AG08396 (cell line): ENCODE data around the gene HBEGF.

Source experiments
- DNase-seq: peaks from one replicate; pipeline ENCODE4 v3.0.0; 2012; ENCODE audit warnings: low spot score, mixed read lengths

Gene HBEGF

DNA sequence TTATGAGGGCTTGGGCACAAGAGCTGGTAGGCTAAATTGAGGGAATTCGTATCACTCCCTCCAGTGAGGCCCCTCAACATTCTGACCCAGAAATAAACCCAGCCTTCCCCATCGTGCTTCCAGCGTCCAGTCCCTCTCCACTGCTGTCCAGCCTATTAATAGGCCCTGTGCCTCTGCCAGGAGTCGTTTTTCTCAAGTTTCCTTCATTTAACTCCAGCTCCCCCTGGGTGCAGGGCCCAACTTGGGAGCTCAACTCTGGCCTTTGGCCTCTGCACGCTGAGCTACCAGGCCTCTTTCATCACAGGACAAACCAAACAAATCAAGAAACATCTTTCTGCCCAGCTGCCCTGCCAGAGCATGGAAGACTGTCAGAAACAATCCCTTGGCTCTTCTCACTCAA is 10.0 kb downstream of the HBEGF start:
- DNase-seq: no peak

DNA sequence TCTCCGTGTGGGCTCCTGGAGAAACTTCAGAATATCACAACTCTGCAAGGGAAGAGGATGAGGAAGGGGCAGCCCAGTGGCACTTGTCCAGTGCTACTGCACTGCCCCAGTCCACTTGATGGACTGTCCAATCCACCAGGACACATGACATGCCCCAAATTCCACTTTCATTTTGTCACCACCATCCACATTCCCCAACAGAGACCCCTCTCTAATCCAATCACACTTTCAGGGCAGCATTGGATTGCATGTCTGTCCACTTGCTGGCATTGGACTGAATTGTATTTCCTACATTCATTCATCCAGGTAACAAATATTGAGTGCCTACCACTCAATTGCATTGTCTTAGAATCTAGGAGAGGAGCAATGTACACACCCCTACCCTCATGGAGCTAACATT is 14.8 kb downstream of the HBEGF start:
- DNase-seq: no peak

DNA sequence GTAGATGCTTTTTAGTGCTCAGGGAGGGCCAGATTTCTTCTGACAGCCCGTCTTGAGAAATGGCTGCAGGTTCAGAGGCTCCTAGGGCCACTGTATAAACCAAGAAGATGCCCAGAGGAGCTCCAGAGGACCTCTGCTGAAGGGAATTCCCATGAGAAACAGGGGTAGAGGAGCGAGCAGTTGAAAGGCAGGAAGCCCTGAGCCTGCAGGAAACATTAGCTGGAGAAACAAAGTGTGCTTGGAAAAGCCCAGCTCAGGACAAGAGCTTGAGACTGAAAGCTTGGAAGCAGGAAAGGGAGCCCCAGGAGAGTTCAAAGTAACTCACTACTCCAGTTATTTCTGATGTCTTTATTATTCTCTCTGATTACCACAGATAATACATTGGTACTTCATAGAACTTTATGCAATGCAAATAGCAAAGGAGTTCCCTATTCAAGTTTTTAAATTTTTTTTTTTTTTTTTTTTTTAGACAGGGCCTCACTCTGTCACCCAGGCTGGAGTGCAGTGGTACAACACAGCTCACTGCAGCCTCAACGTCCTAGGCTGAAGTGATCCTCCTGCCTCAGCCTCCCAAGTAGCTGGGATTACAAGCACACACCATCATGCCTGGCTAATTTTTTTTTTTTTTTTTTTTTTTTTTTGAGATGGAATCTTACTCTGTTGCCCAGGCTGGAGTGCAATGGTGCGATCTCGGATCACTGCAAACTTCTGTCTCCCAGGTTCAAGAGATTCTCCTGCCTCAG is 16.5 kb downstream of the HBEGF start:
- no peak for DNase-seq

DNA sequence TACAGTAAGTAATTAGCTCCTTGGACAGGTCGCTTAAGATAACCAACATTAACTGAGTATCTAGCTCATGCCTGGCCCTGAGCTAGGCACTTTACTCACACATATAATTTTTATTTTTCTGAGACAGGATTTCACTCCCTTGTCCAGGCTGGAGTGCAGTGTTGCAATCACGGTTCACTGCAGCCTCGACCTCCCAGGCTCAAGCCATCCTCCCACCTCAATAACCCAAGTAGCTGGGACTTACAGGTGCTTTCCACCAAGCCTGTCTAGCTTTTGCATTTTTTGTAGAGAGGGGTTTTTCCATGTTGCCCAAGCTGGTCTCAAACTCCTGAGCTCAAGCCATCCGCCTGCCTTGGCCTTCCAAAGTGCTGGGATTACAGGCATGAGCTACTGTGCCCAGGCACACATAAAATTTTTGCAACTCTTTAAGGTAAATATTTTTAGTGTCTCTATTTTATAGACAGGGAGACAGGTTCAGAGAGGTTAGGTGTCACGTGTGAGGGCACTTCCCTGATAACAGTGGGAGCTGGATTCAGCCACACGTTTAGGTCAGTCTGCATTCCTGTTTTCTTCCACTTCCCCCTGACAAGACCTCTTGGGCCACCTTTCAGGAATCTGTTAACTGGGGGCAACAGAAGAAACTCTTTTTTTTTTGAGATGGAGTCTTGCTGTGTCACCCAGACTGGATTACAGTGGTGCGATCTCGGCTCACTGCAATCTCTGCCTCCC is 18.2 kb downstream of the HBEGF start:
- DNase-seq: no peak

DNA sequence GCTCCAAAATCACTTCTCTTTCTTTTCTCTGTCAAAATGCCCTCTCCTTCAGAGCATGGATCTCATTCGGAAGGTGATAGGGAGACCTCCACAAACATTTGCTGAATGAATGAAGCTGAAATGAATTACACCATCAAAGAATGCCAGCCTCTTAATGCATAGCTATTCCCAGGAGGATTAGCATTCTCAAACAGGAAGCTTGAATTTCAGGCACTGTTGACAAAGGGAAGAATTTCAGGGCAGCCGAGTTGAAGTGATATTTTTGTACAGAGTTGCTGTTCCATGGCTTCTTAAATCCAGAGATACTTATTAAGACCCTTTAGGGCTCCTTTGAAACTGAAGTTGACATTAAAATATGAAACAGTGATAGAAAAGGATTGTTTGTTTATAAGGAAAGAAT is 18.8 kb downstream of the HBEGF start:
- no peak for DNase-seq

DNA sequence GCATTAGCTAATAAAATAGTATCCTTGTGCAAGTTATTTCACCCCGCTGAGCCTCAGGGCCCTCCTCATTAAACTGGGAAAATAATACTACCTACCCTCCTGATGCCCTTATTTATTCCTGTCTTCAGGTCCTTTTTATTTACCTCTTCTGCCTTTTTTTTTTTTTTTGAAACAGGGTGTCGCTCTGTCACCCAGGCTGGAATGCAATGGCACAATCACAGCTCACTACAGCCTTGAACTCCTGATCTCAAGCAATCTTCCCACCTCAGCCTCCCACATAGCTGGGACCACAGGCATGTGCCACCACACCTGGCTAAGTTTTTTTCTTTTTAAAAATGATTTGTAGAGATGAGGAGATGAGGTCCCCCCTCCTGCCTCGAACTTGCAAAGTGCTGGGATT is 20.9 kb downstream of the HBEGF start:
- no peak for DNase-seq

DNA sequence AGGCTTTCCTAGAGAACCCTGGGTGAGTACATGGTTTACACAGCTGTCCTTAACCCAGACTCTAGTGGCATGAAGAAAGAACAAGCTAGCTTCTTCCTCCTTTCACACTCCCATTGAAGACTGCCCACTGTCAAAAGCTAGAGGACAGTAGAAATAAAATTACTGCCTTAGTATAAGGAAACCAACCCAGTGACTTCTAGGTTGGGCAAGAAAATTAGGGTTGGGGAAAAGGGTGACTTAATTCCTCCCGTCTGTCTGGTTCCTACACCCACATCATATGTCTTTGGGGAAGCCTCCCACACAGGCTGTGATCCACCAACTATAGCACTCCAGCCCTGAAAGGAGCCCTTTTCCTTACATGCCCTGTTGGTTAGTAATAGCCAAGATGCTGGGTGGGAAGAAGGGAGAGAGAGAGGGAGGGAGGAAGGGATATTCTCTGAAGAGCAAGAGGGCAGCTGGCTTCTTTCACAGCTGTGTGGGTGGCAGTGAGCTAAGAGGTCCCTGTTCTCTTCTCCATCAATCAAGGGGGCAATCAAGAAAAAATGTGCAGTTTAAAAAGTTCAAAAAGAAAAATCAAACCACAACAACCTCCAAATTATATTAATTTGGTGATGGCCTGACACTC is 21.7 kb downstream of the HBEGF start:
- no peak for DNase-seq

DNA sequence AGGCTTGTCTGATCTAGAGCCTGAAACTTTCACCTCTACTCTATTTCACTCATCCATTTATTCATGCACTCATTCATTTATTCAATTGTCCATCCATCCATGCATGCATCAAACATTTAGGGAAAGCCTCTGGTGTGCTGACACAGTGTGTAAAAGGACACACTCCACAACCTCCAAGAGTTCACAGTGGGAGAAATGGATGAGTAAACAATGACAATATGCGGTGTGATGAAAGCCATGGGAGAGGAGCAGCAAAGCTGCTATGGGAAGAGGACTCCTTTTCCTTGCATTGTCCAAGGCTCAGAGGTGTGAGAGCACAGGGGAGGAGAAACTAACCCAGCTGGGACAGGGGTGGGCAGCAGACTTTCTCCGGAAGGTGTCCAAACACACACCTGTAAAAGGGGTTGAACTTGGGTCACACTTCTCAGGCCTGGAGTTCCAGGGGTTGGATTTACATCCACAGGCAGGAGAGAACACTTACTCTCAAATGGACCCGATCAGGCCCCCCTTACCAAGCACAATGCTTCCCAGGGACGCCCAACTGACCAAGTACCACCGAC is 22.3 kb downstream of the HBEGF start:
- no peak for DNase-seq

DNA sequence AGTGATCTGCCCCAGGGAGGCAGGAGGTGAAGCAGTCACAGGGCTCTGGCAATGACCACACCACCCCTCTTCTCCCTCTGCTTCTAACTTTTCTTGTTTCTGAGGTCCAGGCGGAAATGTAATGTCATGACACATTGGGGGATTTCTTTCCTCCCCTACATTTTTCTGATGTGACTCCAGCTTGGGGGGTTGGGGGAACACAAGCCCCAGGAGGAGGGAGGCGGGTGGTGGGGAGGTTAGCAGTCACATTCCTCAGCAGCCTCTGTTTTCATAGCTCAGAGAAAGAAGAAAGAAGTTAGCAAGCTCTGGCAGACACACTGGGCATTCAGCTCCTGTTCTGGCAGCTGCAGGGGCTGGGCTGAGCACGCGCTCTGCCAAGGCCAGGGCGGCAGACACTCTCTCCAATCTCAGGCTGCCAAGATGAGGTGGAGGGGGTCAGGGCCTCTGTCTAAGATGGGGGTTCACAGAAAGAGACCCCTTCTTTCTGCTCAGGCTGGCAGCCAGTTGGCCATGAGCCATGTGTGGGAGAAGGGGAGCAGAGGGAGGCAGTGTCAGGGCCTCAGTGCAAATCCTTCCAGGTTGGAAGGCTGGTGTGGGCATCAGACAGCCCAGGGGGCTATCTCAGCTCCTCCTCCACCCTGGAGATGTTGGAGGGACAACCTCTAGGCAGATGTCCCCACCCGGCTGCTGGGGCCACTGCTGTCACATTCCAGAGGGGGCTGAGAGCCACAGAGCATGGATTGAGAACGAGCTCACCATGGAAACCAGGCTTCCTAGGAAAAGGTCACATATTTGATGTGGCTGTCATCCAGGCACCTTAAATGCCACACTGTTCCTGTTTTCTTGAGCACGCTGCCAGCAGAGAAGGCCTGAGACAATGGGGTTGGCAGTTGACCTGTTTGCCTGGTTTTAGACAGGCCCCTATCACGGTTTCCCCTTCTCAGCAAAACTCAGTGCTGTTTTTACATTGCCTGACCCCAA is 23.4 kb downstream of the HBEGF start:
- peak; percentile 79 for DNase-seq

DNA sequence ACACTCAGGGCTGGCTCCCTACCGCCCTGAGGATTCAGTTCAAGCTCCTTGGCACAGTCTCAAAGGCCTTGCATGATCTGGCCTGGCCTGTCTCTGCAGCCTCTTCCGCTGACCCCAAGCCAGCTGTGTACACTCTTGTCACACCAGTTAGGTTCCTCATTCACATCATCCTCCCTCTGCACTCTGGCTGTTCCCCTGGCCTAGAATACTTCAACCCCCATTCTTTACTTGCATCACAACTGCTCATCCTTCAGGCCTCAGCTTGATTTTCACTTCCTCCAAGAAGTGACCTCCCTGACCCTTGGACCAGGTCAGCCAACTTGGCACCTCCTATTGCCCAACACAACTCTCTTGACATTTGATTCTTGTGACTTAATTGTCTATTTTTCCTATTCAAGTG is 24.6 kb downstream of the HBEGF start:
- DNase-seq: no peak

DNA sequence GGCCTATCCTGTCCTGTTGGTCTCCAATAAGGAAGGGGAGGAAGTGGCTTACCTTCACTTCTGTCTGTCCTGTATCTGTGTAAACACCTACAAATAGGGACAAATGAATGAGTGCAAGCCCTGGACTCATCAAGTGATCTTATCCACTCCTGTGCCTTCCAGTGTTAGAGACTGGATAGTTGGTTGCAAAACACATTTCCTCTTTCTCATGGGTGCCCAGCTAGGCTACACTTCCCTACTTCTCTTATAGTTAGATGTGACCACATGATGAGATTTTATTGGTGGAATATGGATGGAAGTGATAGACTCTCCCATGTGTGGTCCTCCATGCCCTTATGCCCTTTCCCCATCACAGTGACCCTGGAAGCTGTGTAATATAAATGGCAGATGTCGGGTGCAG is 26.6 kb downstream of the HBEGF start:
- DNase-seq: no peak

DNA sequence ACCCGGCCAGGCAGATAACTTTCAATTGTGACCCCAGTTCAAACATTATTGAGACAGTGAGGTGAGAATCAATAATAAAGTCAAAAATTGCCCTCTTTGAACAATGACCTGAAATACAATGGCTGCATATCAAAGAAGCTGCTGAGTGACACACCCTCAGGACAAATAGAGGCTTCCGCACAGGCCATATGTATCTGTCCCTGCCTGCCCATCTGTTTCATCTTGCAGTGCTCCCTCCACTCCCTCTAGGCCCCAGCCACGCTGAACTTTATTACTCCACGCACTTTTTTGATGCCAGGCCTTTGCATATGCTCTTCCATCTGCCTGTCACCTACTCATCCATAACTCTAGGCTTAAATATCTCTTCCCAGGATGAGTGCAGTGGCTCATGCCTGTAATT is 27.6 kb downstream of the HBEGF start:
- DNase-seq: no peak

DNA sequence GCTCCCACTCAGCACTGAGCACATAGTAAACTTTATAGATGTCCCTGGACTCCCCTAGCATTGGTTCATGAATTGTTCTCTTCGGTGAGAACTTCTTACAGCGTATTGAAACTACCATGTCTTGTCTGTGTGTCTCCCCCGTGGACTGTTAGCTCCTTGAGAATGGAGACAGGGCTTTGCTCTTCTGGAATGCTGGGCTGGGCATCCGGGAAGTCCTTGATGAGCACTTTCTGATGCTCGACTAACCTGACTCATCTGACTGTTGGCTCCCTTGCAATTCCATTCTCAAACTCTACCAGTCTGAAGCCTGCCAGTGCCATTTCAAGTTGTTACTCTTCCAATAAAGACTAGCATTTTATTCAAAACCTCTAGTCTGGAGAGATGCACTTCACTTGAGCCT is 28.5 kb downstream of the HBEGF start:
- no peak for DNase-seq

DNA sequence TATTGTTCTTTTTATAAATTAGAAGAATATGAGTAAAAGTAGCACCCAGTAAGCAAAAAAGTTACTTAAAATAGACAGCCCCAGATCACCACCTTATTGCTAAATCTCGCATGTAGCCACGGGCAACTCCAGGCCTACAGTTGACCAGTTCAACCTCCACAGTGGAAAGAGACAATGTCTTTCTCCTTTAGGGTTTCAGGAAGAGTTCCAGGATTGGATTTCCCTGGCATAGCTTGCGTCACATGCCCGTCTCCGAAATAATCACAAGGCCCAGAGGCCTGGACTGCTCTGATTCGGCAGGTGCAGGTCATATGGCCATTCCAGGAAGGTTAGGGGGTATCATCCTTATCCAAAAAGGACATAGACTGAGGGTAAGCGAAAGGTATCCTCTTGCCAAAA is 33.6 kb downstream of the HBEGF start:
- DNase-seq: no peak

DNA sequence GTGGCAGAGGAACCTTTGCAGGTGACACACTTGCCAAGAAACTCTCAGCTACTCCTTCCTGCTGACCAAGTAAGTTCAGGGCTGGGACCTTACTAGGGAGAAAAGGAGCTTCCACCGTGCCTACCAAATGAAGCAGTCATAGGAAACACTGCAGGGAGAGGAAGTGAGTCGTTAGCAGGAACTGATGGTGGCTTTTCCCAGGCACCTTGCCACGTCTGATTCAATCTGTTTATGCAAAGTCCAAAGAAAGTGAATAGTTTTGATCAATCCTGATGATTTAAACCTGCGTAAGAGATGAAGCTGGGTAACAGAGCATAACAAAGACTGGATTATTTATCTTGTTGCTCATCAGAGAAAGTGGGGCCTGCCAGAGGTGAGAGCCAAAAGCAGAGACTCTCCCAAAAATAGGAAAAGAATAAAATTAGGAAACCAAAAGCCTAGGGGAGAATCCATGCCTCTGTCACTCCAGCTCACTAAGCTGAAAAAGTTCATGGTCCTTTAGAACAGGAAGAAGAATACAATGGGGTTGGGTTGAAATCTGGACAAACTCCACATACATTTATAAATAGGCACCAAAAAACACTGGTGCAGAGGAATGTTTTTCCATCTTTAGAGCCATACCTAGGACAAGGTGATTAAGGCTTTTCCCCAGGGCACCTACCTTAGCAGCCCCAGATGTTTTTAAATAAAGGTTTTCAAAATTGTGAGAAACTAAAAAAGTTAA is 34.2 kb downstream of the HBEGF start:
- DNase-seq: no peak

DNA sequence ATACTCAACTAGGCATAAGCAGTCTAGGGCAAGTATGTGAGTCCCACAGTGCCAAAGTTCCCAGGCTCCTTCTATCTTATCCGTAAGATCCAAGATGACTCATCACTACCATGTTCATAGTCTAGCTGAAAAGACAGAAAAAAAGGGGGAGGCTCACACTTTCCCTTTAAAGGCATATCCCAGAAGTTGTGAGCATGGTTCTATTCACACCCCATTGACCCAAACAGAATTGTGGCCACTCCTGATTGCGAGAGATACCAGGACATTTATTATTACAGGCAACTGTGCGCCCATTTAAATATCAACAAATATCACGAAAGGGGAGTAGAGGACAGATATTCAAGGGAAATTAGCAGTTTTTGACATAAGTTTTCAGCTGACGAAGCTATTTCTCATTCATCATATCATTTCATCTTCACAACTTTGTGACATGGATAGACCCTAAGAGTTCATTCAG is 35.4 kb downstream of the HBEGF start:
- DNase-seq: no peak

DNA sequence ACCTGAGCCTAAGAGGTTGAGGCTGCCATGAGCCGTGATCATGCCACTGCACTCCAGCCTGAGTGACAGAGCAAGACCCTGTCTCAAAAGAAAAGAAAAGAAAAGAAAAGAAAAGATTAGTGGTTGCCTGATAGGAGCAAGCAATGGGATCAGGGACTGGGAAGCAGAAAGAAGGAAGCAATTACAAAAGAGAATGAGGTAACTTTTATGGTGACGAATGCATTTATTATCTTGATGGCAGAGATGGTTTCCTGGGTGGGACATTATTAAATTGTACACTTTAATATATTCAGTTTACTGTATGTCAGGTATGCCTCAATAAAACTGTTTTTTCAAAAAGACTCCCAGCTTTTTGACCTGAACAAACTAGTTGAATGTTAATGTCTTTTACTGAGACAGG is 36.0 kb downstream of the HBEGF start:
- DNase-seq: no peak

DNA sequence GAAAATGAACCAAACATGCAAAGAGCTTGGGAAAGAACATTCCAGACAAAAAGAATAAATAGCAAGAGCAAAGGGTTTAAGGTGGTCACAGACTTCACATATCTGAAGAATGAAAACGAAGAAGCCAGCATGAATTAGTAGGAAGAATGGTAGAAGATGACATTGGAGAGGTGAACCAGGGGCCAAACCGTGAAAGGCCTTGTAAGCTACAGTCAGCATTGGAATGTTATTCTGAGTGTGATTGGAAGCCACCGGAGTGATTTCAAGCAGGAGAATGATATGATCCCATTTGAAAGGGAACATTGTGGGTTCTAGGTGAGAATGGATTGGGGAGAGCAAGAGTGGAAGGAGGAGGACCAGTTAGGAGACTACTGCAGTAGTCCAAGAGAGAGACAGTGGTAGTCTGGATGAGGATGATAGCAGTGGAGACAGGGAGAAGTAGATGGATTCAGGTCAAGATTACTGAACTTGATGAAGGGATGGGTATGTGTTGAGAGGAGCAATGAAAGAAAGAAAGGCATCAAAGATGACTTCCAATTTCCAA is 36.6 kb downstream of the HBEGF start:
- no peak for DNase-seq

DNA sequence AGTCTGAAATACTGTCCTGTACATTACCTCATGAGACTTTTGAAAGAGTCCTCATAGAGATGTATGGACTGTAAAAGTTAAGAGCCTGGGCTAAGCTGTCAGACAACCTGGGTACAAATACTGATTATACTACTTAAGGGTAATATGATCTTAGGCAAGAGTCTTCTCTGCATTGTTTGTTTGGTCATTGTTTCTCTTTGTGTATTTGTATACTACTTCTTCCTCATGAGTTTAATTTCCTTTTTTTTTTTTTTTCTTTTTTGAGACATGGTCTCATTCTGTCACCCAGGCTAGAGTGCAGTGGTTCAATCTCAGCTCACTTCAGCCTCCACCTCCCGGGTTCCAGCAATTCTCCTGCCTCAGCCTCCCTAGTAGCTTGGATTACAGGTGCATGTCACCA is 40.9 kb downstream of the HBEGF start:
- no peak for DNase-seq

DNA sequence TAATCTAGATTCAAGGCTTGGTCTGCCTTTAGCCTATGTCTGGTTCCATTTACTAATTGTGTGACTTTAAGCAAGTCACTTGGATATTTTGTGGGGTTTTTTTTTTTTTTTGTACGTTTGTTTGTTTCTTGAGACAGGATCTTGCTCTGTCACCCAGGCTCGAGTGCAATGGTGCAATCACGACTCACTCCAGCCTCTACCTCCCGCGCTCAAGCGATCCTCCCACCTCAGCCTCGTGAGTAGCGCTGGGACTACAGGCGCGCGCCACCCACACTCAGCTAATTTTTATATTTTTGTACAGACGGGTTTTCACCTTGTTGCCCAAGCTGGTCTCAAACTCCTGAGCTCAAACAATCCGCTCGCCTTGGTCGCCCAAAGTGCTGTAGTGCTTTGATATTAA is 42.4 kb downstream of the HBEGF start:
- DNase-seq: no peak
